GM18870 (cell line): ENCODE data around the gene ZNF69.
A peak's percentile ranks its signal among the peaks of the same experiment; 100 is the strongest.
"Not testable (repeated sequence)": the region's sequence is repeated elsewhere in the genome, so short reads cannot be mapped to it uniquely, and the experiment has no call there.

Experiments used
- ATAC-seq: cut with Tn5 transposase; IDR thresholded peaks from one replicate; pipeline ENCODE4 v1.9.1; 2021; ENCODE audit warnings: moderate library complexity; ENCODE audit not compliant: unreplicated experiment

ZNF69 gene

DNA sequence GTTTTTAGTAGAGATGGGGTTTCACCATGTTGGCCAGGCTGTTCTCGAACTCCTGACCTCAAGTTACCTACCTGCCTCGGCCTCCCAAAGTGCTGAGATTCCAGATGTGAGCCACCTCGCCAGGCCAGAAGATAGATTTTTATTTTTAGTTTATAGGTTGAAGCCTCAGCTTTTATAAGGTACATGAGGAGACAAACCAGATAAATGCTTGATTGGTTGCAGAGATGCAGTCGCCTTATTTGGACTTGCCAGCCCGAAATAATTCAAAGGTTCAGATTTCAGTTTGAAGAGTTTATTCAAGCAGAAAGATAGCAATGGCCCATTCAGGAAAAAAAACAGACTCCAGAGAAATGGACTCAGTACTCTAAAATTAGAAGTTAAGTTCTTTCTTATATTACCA is 3.1 kb downstream of the ZNF69 start:
- no peak for ATAC-seq

DNA sequence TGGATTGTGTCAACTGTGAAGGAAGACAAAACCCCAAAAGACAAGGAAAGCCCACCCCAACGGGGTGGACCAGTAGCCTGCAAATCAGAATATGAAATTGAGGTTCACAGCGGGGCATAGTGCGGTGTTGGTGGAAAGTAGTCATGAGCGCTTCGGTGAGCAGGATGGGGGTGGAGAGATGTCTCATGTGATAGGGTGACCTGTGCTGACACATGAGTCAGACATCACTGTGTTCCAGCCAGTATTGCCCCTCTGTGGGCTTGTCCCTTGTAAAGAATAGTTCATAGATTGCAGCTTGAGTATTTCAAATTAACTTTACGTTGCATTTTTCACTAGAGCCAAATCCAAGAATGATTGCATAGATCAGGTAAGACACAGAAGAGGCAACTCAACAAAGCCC is 7.3 kb downstream of the ZNF69 start:
- ATAC-seq = no peak

DNA sequence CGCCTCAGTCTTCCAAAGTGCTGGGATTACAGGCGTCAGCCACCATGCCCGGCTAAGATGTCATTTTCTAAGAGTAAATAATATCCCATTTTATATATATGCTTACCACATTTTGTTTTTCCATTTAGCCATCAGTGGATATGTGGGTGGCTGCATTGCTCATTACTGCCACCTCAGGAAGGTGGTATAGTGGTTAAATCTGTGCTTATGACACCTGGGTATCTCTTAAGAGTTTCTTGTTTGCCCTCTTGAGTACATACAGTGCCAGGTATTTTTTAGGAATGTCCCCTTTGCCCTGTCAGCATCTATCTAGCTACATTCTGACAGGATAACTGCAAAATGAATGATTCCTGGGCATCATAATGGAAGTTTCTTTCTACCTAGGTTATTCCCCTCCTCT is 14.6 kb downstream of the ZNF69 start:
- no peak for ATAC-seq

DNA sequence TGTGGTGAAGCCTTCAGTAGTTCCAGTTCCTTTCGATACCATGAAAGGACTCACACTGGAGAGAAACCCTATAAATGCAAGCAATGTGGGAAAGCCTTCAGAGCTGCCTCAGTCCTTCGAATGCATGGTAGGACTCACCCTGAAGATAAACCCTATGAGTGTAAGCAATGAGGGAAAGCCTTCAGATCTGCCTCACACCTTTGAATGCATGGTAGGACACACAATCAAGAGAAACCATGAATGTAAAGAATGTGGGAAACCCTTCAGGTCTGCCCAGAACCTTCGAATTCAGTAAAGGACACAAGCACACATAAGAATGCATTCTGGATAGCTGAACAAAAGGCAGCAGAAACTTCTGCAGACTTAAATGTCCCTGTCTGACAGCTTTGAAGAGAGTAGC is 18.3 kb downstream of the ZNF69 start:
- no peak for ATAC-seq

DNA sequence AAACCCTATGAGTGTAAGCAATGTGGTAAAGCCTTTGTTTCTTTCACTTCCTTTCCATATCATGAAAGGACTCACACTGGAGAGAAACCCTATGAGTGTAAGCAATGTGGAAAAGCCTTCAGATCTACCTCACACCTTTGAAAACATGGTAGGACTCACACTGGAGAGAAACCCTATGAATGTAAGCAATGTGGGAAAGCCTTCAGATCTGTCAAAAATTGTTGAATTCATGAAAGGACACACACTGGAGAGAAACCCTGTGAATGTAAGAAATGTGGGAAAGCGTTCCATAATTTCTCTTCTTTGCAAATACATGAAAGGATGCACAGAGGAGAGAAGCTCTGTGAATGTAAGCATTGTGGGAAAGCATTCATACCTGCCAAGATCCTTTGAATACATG is 24.4 kb downstream of the ZNF69 start:
- not testable (repeated sequence) for ATAC-seq

DNA sequence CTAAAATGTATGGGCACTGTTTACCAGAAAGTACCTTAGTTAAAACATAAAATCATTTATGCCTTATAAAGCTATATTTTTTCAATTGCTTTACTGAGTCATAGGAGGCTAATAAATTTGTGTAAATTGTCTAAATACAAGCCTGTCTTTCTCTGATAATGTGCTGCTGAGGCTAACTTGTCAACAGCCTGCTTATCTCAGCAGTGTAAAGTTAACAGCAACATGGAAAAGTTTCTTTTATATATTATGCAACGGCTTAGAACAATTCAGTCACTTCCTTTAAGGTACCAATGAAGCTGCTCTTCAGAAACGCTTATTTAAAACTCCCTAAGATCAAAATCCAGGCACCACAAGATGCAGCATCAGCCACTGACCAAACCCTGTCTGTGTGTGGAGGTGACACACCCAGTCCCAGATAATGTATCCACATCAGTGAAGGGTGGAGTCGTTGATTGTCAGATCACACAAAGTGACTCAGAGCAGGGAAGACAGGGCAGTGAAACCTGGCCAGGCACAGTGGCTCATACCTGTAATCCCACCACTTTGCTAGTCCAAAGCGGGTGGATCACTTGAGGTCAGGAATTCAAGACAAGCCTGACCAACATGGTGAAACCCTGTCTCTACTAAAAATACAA is 27.0 kb downstream of the ZNF69 start:
- ATAC-seq = not testable (repeated sequence)

DNA sequence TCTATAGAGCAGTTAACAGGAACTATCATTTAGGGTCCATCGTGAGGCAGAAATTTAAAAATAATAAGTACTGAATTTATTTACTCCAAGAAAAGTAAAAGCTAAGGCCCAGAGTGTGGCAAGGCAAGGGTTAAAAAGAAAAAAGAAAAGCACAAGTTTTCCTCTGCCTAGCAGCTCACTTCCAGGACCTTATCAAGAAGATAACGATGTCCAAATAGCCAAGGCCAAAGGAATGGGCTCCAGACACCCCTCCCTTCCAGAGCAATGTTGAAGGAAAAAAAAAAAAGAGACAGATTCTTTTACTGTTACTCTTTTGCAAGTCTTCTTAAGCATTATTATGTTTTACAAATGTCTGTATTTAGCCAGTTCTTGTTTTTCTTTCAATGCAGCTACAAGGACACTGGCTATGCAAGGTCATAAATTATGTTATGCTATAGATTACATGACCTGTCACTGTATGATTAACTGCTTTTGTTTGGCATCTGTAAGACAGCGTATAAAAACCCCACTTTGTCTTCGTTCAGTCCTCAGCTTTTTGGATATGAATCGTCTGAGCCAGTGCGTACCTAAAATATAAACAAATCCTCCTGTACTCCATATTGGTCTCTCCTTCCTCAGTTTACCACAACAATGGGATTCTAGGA is 34.4 kb downstream of the ZNF69 start:
- ATAC-seq = no peak

DNA sequence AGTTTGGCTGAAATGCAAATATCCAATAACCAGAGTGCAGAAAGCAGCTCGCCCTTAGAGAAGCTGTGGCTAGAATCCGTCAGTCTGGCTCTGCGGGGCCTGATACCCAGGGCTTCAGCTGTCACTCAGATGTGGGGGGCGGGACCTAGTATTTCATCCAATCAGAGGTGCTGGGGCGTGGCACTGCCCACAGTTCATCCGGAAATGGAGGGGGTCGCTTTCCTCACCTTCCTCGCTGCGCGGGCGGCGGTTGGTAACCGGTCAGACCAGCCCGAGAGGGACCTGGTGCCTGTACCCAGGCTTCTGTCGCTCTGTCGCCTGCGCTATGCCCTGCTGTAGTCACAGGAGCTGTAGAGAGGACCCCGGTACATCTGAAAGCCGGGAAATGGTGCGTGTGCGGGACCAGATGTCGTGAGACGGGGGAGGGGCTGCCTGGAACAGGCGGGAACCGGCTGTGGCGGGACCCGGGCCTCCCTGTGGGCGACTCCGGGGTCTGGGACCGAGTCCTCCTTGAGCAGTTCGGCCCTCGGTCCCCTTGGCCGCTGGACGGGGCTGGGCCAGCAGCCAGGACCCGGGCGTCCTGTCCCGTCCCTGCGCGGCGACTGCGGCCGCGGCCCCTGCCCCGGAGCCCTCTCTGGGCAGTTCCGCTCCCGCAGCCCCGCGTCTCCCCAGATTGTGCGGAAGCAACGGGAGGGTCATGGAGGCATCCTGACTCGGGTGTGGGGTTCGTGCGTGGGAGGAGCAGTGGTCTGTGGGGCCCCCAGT is 37.5 kb downstream of the ZNF69 start, which contains the start of gene ZNF700:
Gene ZNF700 (plus strand): TSS at position 222 of the 765 bp plus-strand sequence. CDS start 104 bp downstream, at position 326.
- peak; percentile 71 for ATAC-seq

DNA sequence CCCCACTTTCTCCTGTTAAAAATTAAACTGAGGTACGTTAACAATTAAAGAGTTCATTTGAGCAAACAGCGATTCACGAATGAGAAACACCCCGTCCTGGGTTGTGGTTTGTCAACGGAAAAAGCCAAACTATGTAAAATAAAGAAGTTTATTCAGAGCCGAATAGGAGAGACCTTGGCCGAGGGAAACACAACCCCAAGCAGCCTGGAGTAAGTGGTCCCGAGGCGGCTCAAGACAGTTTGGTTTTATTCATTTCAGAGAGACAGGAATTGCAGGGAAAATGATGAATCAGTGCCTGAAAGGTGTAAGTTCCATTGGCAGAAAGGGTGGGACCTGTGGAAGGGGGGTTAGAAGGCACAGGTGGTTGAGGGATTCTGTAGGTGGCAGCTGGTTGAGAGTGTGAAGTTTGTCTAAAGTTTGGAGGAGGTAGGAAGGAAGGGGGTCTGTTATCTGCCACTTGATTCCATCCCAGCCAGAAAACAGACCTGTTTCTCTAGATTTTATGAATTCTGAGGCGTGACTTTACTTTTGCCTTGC is 38.1 kb downstream of the ZNF69 start:
- not testable (repeated sequence) for ATAC-seq

DNA sequence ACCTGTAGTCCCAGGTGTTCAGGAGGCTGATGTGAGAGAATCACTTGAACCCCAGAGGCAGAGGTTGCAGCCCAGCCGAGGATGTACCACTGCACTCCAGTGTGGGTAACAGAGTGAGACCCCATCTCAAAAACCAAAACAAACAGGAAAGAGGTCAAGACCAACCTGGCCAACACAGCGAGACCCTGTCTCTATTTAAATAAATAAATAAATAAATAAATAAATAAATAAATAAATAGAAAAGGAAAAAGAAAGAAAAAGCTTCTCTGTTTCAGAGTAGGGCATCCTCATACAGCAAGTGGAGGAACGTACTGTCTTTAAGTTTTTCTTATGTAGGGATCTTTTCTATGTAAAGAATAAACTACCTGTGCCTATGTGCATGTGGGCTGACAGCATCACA is 39.6 kb downstream of the ZNF69 start:
- no peak for ATAC-seq

DNA sequence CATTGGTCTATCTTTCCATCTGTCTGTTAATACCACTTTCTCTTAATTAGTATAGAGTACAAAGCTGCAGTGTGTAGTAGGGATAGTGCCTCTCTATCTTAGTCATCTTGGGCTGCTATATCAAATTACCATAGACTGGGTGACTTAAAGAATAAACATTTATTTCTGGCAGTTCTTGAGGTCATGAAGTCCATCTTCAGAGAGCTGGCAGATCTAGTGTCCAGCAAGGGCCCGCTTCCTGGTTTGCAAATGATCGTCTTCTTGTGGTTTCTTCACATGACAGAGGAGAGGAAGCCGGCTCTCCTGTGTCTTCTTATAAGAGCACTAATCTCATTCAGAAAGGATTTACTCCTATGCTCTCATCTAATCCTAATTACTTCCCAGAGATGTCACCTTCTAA is 43.5 kb downstream of the ZNF69 start:
- ATAC-seq = no peak

DNA sequence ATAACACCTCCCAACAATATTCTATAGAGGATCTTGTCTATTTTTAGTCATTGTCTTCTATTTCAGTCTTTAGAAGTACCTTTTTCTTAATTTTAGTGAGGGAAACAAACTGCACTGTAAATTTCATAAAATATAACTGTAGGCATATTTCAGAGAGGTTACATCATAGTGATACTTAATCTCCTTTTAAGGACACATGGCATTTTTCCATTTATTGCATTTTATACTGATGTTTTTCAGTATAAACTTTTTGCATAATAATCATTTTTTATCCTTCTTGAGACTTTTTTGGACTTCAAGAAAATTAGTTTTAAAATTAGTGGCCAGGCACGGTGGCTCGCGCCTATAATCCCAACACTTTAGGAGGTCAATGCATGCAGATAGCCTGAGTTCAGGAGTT is 43.9 kb downstream of the ZNF69 start:
- no peak for ATAC-seq

DNA sequence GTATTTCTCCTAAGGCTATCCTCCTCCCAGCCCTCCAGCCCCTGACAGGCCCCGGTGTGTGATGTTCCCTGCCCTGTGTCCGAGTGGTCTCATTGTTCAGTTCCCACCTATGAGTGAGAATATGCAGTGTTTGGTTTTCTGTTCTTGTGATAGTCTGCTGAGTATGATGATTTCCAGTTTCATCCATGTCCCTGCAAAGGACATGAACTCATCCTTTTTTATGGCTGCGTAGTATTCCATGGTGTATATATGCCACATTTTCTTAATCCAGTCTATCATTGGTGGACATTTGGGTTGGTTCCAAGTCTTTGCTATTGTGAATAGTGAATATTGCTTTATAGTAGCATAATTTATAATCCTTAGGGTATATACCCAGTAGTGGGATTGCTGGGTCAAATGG is 48.2 kb downstream of the ZNF69 start:
- ATAC-seq = not testable (repeated sequence)

DNA sequence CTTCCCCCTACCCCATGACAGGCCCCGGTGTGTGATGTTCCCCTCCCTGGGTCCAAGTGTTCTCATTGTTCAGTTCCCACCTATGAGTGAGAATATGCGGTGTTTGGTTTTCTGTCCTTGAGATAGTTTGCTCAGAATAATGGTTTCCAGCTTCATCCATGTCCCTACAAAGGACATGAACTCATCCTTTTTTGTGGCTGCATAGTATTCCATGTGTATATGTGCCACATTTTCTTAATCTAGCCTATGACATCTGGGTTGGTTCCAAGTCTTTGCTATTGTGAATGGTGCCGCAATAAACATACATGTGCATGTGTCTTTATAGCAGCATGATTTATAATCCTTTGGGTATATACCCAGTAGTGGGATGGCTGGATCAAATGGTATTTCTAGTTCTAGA is 50.8 kb downstream of the ZNF69 start:
- not testable (repeated sequence) for ATAC-seq

DNA sequence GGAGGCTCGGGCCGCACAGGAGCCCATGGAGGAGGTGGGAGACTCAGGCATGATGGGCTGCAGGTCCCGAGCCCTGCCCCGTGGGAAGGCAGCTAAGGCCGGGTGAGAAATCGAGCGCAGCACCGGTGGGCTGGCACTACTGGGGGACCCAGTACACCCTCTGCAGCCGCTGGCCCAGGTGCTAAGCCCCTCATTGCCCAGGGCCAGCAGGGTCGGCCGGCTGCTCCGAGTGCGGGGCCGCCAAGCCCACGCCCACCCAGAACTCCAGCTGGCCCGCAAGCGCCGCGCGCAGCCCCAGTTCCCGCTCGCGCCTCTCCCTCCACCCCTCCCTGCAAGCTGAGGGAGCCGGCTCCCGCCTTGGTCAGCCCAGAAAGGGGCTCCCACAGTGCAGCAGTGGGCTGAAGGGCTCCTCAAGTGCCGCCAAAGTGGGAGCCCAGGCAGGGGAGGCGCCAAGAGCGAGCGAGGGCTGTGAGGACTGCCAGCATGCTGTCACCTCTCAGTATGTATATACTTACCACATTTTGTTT is 53.8 kb downstream of the ZNF69 start:
- not testable (repeated sequence) for ATAC-seq

DNA sequence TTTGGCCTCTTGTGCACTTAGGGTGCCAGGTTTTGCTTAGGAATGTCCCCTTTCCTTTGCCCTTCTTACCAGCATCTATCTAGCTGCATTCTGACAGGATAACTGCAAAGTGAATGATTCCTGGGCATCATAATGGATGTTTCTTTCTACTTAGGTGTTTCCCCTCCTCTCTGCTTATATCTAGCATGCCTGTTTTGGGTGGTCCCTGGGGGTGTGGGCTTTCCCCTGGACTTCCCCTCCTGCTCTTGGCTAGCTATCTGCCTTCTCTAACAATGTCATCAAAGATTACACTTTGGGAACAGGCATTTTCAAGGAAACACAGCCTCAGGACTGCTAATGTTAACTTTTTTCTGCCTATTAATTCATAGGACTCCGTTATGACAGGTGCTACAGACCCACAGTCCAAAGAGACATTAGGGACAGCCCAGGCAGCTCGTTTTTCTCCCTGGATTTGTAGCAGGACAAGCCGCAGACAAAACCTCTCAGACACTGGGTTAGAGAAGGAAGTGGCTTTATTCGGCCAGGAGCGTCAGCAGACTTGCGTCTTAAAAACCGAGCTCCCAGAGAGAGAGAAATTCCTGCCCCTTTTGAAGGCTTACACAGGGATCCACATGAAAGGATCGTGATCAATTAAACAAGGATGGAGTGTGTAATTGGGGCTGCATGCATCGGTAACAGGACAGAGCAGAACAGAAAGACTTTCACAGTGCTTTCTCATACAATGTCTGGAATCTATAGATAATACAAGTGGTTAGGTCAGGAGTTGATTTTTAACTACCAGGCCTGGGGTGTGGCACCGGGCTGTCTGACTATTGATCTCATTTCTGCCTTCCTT is 54.6 kb downstream of the ZNF69 start:
- no peak for ATAC-seq

DNA sequence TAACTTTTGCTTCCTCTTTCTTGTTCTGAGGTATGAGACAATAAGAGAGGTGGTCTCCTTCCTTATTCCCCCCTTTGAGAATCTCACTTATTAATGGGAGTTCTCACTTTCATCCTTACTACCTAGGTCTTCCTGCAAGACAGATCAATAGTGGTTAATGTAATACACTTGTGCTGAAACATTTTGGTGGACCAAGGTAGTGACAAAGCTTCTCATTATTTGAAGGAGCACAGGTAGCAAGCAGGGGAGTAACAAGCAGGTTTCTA is 55.2 kb downstream of the ZNF69 start:
- no peak for ATAC-seq

DNA sequence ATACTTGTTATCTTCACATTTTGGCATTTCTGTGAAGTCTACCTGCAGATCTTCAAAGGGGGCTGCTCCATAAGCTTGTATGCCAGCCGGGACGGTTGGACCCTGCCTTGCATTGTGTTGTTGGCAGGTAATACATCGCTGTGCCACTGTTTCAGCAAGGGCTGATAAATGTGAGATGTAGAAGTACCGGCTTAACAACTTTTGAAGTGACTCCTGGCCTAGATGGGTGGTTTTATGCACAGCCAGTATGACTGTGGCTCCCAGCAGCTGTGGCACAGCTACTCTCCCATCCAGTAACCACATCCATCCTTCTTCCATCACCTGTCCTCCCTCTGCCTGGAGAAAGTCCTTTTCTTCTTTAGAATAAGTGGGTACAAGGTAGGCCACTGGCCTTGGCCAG is 57.1 kb downstream of the ZNF69 start:
- ATAC-seq = no peak

DNA sequence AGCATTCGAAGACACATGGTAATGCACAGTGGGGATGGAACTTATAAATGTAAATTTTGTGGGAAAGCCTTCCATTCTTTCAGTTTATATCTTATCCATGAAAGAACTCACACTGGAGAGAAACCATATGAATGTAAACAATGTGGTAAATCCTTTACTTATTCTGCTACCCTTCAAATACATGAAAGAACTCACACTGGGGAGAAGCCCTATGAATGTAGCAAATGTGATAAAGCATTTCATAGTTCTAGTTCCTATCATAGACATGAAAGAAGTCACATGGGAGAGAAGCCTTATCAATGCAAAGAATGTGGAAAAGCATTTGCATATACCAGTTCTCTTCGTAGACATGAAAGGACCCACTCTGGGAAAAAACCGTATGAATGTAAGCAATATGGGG is 61.1 kb downstream of the ZNF69 start:
- no peak for ATAC-seq

DNA sequence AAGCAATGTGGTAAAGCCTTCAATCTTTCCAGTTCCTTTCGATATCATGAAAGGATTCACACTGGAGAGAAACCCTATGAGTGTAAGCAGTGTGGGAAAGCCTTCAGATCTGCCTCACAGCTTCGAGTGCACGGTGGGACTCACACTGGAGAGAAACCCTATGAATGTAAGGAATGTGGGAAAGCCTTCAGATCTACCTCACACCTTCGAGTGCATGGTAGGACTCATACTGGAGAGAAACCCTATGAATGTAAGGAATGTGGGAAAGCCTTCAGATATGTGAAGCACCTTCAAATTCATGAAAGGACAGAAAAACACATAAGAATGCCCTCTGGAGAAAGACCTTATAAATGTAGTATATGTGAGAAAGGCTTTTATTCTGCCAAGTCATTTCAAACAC is 61.6 kb downstream of the ZNF69 start:
- ATAC-seq = no peak

DNA sequence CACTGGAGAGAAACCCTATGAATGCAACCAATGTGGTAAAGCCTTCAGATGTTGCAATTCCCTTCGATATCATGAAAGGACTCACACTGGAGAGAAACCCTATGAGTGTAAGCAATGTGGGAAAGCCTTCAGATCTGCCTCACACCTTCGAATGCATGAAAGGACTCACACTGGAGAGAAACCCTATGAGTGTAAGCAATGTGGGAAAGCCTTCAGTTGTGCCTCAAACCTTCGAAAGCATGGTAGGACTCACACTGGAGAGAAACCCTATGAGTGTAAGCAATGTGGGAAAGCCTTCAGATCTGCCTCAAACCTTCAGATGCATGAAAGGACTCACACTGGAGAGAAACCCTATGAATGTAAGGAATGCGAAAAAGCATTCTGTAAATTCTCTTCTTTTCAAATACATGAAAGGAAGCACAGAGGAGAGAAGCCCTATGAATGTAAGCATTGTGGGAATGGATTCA is 62.1 kb downstream of the ZNF69 start:
- not testable (repeated sequence) for ATAC-seq
